MM.1S (cell line): ENCODE results near the gene CCDC200.
"Not testable (repeated sequence)": the region's sequence is repeated elsewhere in the genome, so short reads cannot be mapped to it uniquely, and the experiment has no call there.

Source experiments
- DNase-seq: peaks from one replicate; pipeline ENCODE4 v3.0.0-alpha.2; 2015
- H2AFZ ChIP-seq: fragments of 300-600 bp; sonication (generic); 2 replicates; pipeline ENCODE4 v1.6.0; 2016; ENCODE audit warnings: antibody characterized with exemption, low read length
- H3F3A ChIP-seq: fragments of 300-600 bp; sonication (generic); 2 replicates; pipeline ENCODE4 v1.6.1; 2016; ENCODE audit warnings: mild to moderate bottlenecking, antibody characterized with exemption, low read length, moderate library complexity, mixed read lengths; ENCODE audit not compliant: insufficient read depth
- H3K27ac ChIP-seq: fragments of 300-600 bp; sonication (generic); 2 replicates; pipeline ENCODE4 v1.5.1; 2016; ENCODE audit warnings: mild to moderate bottlenecking, low read length
- H3K27me3 ChIP-seq: fragments of 300-600 bp; sonication (generic); replicated peaks from 2 replicates; pipeline ENCODE4 v1.6.0; 2016; ENCODE audit warnings: low read length; ENCODE audit not compliant: insufficient read depth
- H3K36me3 ChIP-seq: fragments of 300-600 bp; sonication (generic); replicated peaks from 2 replicates; pipeline ENCODE4 v1.6.1; 2016; ENCODE audit warnings: mild to moderate bottlenecking, low read length, mixed read lengths; ENCODE audit not compliant: insufficient read depth
- H3K4me1 ChIP-seq: fragments of 300-600 bp; sonication (generic); 2 replicates; pipeline ENCODE4 v1.6.1; 2016; ENCODE audit warnings: low read length, mixed read lengths
- H3K4me2 ChIP-seq: fragments of 300-600 bp; sonication (generic); 2 replicates; pipeline ENCODE4 v1.6.0; 2016; ENCODE audit warnings: low read depth, low read length
- H3K4me3 ChIP-seq: fragments of 300-600 bp; sonication (generic); 2 replicates; pipeline ENCODE4 v1.5.1; 2016; ENCODE audit warnings: low read length, mixed read lengths
- H3K79me2 ChIP-seq: fragments of 300-600 bp; sonication (generic); 2 replicates; pipeline ENCODE4 v1.6.1; 2016; ENCODE audit warnings: mixed run types, low read length, mixed read lengths
- H3K9ac ChIP-seq: fragments of 300-600 bp; sonication (generic); 2 replicates; pipeline ENCODE4 v1.6.1; 2016; ENCODE audit warnings: low read length, mixed read lengths
- H3K9me2 ChIP-seq: fragments of 300-600 bp; sonication (generic); replicated peaks from 2 replicates; pipeline ENCODE4 v1.6.1; 2016; ENCODE audit warnings: mild to moderate bottlenecking, low read length, mixed read lengths; ENCODE audit not compliant: insufficient read depth
- H3K9me3 ChIP-seq: fragments of 300-600 bp; sonication (generic); replicated peaks from 2 replicates; pipeline ENCODE4 v1.6.1; 2016; ENCODE audit warnings: mild to moderate bottlenecking, low read length, mixed read lengths; ENCODE audit not compliant: insufficient read depth
- H4K20me1 ChIP-seq: fragments of 300-600 bp; sonication (generic); 2 replicates; pipeline ENCODE4 v1.6.1; 2016; ENCODE audit warnings: mild to moderate bottlenecking, low read length, moderate library complexity, mixed read lengths; ENCODE audit not compliant: insufficient read depth

The CCDC200 gene

GRCh38 chr17:43228020-43228782, at the start of gene CCDC200:
Gene CCDC200, minus strand, starts transcription at chr17:43228623. Its CDS starts 69 bp downstream, at chr17:43228554.
- not testable (repeated sequence) for H3K36me3 ChIP-seq, H3K27me3 ChIP-seq, H3F3A ChIP-seq, H3K9me2 ChIP-seq, H3K9ac ChIP-seq, H3K9me3 ChIP-seq, H3K4me3 ChIP-seq, H4K20me1 ChIP-seq, H3K79me2 ChIP-seq, H3K27ac ChIP-seq, H3K4me1 ChIP-seq, H2AFZ ChIP-seq, DNase-seq, H3K4me2 ChIP-seq

DNA sequence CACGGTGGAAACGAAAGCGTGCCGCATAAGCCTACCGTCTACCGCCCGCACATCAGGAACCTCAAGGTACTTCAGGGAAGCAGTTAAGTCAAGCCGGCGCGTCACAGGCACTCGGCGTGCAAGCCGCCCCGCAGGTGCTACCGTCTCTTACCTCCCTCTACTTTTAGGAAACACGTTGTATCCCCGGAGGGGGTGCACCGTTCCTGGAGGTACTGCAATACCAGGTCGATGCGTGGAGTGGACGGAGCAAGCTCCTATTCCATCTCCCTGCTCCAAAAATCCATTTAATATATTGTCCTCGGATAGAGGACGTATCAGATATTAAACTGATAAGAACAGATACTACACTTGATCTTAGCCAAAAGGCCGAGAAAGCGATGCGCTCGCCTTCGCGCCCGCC, 44.5 kb upstream of the CCDC200 start:
- H3K4me2 ChIP-seq, H3K79me2 ChIP-seq, H3K4me1 ChIP-seq, H3K4me3 ChIP-seq, H3K27ac ChIP-seq, H3K27me3 ChIP-seq, H4K20me1 ChIP-seq, DNase-seq, H3K9me2 ChIP-seq, H3K36me3 ChIP-seq, H3K9ac ChIP-seq, H2AFZ ChIP-seq, H3F3A ChIP-seq, H3K9me3 ChIP-seq: not testable (repeated sequence)

DNA sequence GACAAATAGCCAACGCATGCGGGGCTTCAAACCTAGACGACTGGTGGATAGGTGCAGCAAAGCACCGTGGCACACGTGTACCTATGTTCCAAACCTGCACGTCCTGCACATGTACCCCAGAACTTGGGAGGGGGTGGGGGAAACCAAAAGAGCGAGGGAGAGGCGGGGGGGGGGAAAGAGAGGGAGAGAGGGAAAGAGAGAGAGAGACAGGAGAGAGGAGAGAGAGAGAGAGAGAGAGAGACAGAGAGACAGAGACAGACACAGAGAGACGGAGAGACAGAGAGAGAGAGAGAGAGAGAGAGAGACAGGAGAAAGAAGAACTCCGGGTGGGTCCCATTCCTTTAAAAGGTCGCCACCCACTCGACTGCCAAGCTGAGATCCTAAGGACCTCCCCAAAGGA, 44.1 kb upstream of the CCDC200 start:
- not testable (repeated sequence) for H2AFZ ChIP-seq, H3K4me1 ChIP-seq, H3K9me3 ChIP-seq, H3K27ac ChIP-seq, H3K4me2 ChIP-seq, H3K27me3 ChIP-seq, H4K20me1 ChIP-seq, H3K9ac ChIP-seq, H3K4me3 ChIP-seq, H3K9me2 ChIP-seq, H3K79me2 ChIP-seq, H3K36me3 ChIP-seq, H3F3A ChIP-seq, DNase-seq

- H3K27me3 ChIP-seq, H3F3A ChIP-seq, DNase-seq, H2AFZ ChIP-seq, H3K9ac ChIP-seq, H3K9me2 ChIP-seq, H3K36me3 ChIP-seq, H4K20me1 ChIP-seq, H3K4me2 ChIP-seq, H3K27ac ChIP-seq, H3K9me3 ChIP-seq, H3K4me1 ChIP-seq, H3K4me3 ChIP-seq, H3K79me2 ChIP-seq: not testable (repeated sequence)
Measured at GRCh38 chr17:43270552-43271504, 42.4 kb upstream of the CCDC200 start.

DNA sequence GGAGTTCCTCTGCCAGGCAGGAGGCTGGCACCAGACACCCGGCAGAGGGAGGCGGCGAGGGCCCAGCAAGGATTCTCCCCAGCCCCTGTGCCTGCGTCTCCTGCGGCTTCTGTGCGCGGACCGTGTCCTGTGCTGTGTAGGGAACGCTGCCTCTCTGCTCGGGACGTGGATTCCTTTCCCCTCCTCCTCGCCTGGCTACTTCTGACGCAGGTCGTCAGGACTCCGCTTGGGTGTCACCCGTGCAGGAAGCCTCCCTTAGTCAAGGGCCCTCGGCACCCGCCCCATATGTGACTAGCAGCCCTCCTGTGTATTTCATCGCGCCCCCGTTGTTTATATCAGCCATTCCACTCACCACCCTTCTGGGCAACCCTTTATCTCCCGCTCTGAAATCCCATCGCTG, 18.0 kb upstream of the CCDC200 start:
- not testable (repeated sequence) for H3K4me3 ChIP-seq, H3K36me3 ChIP-seq, H3K9ac ChIP-seq, H3K4me1 ChIP-seq, H3K4me2 ChIP-seq, H3K27ac ChIP-seq, H4K20me1 ChIP-seq, H2AFZ ChIP-seq, H3K79me2 ChIP-seq, H3K9me2 ChIP-seq, DNase-seq, H3F3A ChIP-seq, H3K27me3 ChIP-seq, H3K9me3 ChIP-seq

DNA sequence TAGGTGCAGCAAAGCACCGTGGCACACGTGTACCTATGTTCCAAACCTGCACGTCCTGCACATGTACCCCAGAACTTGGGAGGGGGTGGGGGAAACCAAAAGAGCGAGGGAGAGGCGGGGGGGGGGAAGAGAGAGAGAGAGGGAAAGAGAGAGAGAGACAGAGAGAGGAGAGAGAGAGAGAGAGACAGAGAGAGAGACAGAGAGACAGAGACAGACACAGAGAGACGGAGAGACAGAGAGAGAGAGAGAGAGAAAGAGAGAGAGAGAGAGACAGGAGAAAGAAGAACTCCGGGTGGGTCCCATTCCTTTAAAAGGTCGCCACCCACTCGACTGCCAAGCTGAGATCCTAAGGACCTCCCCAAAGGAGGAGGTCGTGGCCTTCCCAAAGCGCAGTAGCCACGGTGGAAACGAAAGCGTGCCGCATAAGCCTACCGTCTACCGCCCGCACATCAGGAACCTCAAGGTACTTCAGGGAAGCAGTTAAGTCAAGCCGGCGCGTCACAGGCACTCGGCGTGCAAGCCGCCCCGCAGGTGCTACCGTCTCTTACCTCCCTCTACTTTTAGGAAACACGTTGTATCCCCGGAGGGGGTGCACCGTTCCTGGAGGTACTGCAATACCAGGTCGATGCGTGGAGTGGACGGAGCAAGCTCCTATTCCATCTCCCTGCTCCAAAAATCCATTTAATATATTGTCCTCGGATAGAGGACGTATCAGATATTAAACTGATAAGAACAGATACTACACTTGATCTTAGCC, 12.4 kb upstream of the CCDC200 start:
- H3F3A ChIP-seq, H3K4me3 ChIP-seq, H3K4me2 ChIP-seq, H3K9me2 ChIP-seq, H4K20me1 ChIP-seq, H3K27me3 ChIP-seq, DNase-seq, H3K9ac ChIP-seq, H2AFZ ChIP-seq, H3K4me1 ChIP-seq, H3K27ac ChIP-seq, H3K9me3 ChIP-seq, H3K36me3 ChIP-seq, H3K79me2 ChIP-seq: not testable (repeated sequence)

- DNase-seq, H3K4me2 ChIP-seq, H3K9ac ChIP-seq, H3K4me3 ChIP-seq, H3F3A ChIP-seq, H3K9me2 ChIP-seq, H3K36me3 ChIP-seq, H3K27ac ChIP-seq, H3K27me3 ChIP-seq, H3K79me2 ChIP-seq, H4K20me1 ChIP-seq, H2AFZ ChIP-seq, H3K4me1 ChIP-seq, H3K9me3 ChIP-seq: not testable (repeated sequence)
Measured at GRCh38 chr17:43239597-43239996, 11.2 kb upstream of the CCDC200 start.
